T-helper 2 cell treated with Interferon-gamma antibody and Interleukin-4, amounts not matched to agents 5 μg/mL and 100 μg/mL, for 36 hours (primary cell): ENCODE measurements around the gene CACNA1H.

Experiments used
- DNase-seq: peaks from one replicate; pipeline ENCODE4 v3.0.0; 2021; ENCODE audit warnings: low spot score
- H3K27ac Mint-ChIP-seq: one replicate; pipeline ENCODE4 v1.8.0; 2021; ENCODE audit warnings: mild to moderate bottlenecking, mixed read lengths
- H3K27me3 Mint-ChIP-seq: one replicate; pipeline ENCODE4 v1.8.0; 2021; ENCODE audit warnings: low read depth, mixed read lengths
- H3K36me3 Mint-ChIP-seq: one replicate; pipeline ENCODE4 v1.8.0; 2021; ENCODE audit warnings: low read depth, mixed read lengths
- H3K4me1 Mint-ChIP-seq: one replicate; pipeline ENCODE4 v1.8.0; 2021; ENCODE audit warnings: low read depth, mixed read lengths
- H3K4me3 Mint-ChIP-seq: one replicate; pipeline ENCODE4 v1.8.0; 2022; ENCODE audit warnings: mild to moderate bottlenecking, moderate library complexity, mixed read lengths
- H3K9me3 Mint-ChIP-seq: one replicate; pipeline ENCODE4 v1.8.0; 2021; ENCODE audit warnings: mixed read lengths

The CACNA1H gene

GRCh38 chr16:1152651-1153259, at the start of gene CACNA1H:
TSS of gene CACNA1H (plus strand) at chr16:1153106. CDS start at chr16:1153738, 632 bp downstream.
- peak; percentile 29 for DNase-seq
- H3K27ac Mint-ChIP-seq, result no peak within 1 kb of the TSS
- H3K4me1 Mint-ChIP-seq, result no peaks in the 10 kb centered on the region
- H3K9me3 Mint-ChIP-seq, result no peaks in the 10 kb centered on the region
- H3K4me3 Mint-ChIP-seq, result peak within 1 kb of the TSS; percentile 48
- no peaks in the 10 kb centered on the region for H3K36me3 Mint-ChIP-seq
- H3K27me3 Mint-ChIP-seq, result peaks cover 16% of the 10 kb centered on the region

- no peaks in the 10 kb centered on the region for H3K36me3 Mint-ChIP-seq
- H3K4me3 Mint-ChIP-seq, result no peak overlapping the region
- H3K4me1 Mint-ChIP-seq, result no peaks in the 10 kb centered on the region
- no peaks in the 10 kb centered on the region for H3K9me3 Mint-ChIP-seq
- H3K27ac Mint-ChIP-seq, result no peak overlapping the region
- no peaks in the 10 kb centered on the region for H3K27me3 Mint-ChIP-seq
- no peak for DNase-seq
These were observed 49.3 kb upstream of the CACNA1H start for GRCh38 chr16:1103636-1103980.

DNA sequence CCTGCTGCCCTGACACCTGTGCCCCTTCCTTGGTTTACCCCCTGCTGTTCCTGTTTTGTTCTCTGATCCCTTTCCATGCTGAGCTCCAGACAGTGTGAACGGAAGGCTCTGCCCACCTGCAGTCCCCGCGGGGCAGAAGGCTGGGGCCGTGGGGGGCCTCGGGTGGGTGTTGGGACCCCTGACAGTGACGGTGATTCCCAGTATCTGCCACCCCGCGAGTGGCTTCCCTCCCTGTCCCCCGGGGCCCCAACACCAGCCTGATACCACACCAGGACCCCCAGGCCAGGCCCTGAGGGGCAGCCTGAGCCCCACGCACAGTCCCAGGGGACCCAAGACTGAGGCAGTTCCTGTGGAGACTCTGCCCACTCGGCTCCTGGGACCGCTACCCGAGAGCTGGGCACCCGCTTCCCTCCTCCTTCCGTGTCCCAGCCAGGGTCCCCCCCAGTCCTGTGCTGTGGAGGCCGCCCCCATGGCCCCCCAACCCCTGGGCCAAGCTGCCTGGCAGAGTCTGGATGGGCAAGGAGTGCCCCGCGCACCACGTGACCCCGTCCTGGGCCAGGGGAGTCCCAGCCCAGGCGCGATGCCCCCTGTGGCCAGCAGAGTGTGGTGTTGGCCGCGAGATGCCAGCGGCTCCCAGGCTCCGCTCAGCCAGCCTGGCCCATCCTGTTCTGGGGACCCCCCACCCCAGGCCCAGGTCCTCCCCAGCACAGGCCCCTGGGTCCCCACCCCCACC, 46.9 kb upstream of the CACNA1H start:
- peak; percentile 14 for DNase-seq
- no peaks in the 10 kb centered on the region for H3K27me3 Mint-ChIP-seq

DNA sequence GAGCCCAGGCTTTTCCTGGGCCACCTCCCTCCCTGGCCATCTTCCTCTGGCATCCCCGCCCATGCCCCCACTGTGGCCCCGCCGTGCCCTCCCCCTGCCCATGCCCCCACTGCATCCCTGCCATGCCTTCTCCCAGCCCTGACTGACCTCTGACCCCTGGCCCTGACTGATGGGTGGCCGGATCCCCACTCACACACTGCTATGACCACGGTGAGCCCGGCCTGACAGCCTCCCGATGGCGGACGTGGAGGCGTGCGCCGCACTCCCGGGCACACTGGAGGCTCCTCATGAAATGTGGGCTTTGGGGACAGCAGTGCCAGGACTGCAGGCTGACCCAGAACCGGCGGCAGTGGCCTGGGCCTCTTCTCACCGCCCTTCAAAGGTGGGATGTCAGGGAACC, 46.2 kb upstream of the CACNA1H start:
- no peaks in the 10 kb centered on the region for H3K27me3 Mint-ChIP-seq

More for the DNA sequence above, 46.9 kb upstream of the CACNA1H start:
- Mint-ChIP-seq H3K27ac (no peak overlapping the region), H3K4me1 (no peaks in the 10 kb centered on the region), H3K36me3 (no peaks in the 10 kb centered on the region), H3K9me3 (no peaks in the 10 kb centered on the region), H3K4me3 (no peak overlapping the region)

DNA sequence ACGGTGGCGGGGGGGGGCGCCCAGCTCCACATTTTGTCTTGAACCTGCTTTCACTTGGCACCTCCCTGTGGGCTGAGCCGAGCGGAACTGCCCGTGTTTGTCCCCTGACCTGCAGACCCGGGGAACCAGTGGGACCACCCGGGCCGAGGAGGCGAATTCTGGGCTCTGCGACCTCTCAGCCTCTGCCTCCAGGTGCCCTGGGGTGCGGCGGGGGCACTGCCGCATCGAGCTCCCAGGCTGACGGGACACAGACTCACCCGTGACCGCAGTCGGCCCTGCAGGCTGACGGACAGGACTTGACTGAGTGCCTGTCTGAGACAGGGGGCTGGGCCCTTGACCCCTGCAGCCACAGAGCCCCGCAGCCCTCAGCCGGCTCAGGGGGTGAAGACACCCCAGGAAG, 45.8 kb upstream of the CACNA1H start:
- Mint-ChIP-seq H3K9me3 (no peaks in the 10 kb centered on the region), H3K36me3 (no peaks in the 10 kb centered on the region), H3K4me3 (no peak overlapping the region), H3K4me1 (no peaks in the 10 kb centered on the region), H3K27ac (no peak overlapping the region), H3K27me3 (no peaks in the 10 kb centered on the region)
- DNase-seq, result no peak

More for the DNA sequence above, 46.2 kb upstream of the CACNA1H start:
- H3K36me3 Mint-ChIP-seq, result no peaks in the 10 kb centered on the region
- H3K4me1 Mint-ChIP-seq, result no peaks in the 10 kb centered on the region
- H3K27ac Mint-ChIP-seq, result no peak overlapping the region
- H3K4me3 Mint-ChIP-seq, result no peak overlapping the region
- DNase-seq, result no peak
- no peaks in the 10 kb centered on the region for H3K9me3 Mint-ChIP-seq

GRCh38 chr16:1107731-1108130, 45.2 kb upstream of the CACNA1H start:
- Mint-ChIP-seq H3K27me3 (no peaks in the 10 kb centered on the region), H3K4me3 (no peak overlapping the region), H3K36me3 (no peaks in the 10 kb centered on the region), H3K9me3 (no peaks in the 10 kb centered on the region), H3K4me1 (no peaks in the 10 kb centered on the region), H3K27ac (no peak overlapping the region)
- no peak for DNase-seq

- no peaks in the 10 kb centered on the region for H3K4me1 Mint-ChIP-seq
- H3K9me3 Mint-ChIP-seq, result no peaks in the 10 kb centered on the region
- DNase-seq, result no peak
- no peak overlapping the region for H3K4me3 Mint-ChIP-seq
- no peaks in the 10 kb centered on the region for H3K36me3 Mint-ChIP-seq
- H3K27ac Mint-ChIP-seq, result no peak overlapping the region
- H3K27me3 Mint-ChIP-seq, result no peaks in the 10 kb centered on the region
These were observed 44.3 kb upstream of the CACNA1H start for GRCh38 chr16:1108299-1109252.

GRCh38 chr16:1109648-1110047, 43.3 kb upstream of the CACNA1H start:
- Mint-ChIP-seq H3K36me3 (no peaks in the 10 kb centered on the region), H3K4me1 (no peaks in the 10 kb centered on the region)

DNA sequence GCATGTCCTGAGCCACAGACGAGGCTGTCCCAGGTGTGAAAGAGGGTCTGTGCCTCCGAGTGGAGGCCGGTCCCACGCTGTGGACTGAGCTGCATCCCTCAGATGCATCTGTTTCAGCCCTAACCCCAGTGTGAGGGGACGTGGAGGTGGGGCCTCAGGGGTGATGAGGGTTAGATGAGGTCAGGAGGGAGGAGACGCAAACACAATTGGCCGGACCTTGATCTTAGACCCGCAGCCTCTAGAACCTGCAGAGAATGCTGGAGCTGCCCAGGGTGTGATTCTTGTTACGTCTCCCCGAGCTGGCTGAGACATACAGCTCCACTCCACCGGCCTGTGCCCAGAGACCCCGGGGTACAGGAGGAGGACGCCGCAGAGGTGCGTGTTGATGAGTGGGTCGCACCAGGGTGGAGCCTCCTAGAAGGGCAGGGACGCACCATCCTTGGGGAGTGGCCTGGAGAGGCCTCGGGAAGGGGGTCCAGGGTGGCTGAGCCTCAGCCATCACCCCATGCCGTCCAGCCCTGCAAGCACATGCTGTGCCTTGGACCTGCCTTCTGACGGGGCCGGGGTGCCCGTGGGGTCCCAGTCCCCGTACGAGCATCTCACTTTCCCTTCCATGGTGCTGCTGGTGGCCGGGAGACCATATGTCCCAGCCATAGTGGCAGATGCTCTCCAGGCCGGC, 40.3 kb upstream of the CACNA1H start:
- Mint-ChIP-seq H3K27me3 (no peaks in the 10 kb centered on the region), H3K27ac (no peak overlapping the region), H3K4me3 (no peak overlapping the region), H3K4me1 (no peaks in the 10 kb centered on the region), H3K36me3 (no peaks in the 10 kb centered on the region), H3K9me3 (no peaks in the 10 kb centered on the region)
- no peak for DNase-seq

More at GRCh38 chr16:1109648-1110047, 43.3 kb upstream of the CACNA1H start:
- Mint-ChIP-seq H3K4me3 (no peak overlapping the region), H3K27me3 (no peaks in the 10 kb centered on the region), H3K9me3 (no peaks in the 10 kb centered on the region), H3K27ac (no peak overlapping the region)
- no peak for DNase-seq

DNA sequence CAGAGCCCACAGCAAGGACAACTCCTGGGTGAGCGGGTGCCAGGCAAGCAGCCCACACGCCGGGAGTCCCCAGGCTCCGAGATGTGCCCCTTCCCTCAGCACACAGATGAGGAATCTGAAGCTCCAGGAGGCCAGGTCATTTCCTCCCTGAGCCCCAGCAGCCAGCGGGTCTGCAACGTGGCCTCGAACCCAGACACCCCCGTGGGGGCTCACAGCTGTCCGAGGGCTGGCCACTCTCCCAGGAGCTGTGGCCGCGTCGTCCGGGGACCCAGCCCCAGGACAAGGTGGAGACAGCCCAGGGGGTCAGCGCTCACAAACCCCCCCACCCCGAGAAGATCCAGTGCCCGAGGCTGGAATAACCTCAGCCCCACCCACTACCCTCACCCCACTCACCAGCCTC, 39.4 kb upstream of the CACNA1H start:
- DNase-seq, result no peak
- Mint-ChIP-seq H3K9me3 (no peaks in the 10 kb centered on the region), H3K4me3 (no peak overlapping the region), H3K27ac (no peak overlapping the region), H3K36me3 (no peaks in the 10 kb centered on the region), H3K27me3 (no peaks in the 10 kb centered on the region), H3K4me1 (no peaks in the 10 kb centered on the region)

DNA sequence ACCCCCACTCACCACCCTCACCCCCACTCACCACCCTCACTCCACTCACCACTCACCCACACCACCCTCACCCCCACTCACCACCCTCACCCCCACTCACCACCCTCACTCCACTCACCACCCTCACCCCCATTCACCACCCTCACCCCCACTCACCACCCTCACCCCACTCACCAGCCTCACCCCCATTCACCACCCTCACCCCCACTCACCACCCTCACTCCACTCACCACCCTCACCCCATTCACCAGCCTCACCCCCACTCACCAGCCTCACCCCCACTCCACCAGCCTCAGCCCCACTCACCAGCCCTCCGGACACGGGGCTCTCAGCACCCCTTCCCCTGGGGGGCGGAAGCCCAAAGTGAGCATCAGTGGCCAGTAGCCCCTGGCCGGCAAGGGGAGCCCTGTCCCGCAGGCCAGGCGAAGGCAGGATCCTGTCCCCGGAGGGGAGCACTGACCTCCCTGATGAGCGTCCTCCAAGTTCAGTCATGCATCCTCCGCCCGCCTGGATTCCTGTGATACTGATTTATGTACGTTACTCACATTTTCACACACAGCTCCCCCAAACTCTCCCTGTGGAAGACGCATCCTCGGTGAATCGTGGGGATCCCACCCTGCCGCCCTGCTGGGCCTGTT, 38.9 kb upstream of the CACNA1H start:
- no peak for DNase-seq
- Mint-ChIP-seq H3K27me3 (no peaks in the 10 kb centered on the region), H3K36me3 (no peaks in the 10 kb centered on the region), H3K27ac (no peak overlapping the region), H3K4me3 (no peak overlapping the region), H3K4me1 (no peaks in the 10 kb centered on the region), H3K9me3 (no peaks in the 10 kb centered on the region)

DNA sequence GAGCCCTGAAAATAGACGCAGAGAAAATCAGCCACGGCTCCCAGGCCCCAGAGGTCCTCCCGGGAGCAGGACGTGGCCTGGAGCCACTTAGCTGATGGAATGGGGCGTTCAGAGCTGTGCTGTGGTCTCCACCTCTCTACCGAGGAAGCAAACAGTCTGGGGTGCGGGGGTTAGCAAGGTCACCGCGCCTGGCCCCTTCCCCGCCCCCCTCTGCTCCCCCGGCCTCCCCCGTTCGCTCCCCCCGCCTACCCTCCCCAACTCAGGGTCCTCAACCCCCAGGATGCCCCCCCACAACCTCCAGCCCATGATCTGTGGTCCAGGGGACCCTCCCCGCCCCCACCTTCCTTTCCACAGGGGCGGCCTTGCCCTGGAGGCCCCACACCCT, 36.2 kb upstream of the CACNA1H start:
- no peaks in the 10 kb centered on the region for H3K9me3 Mint-ChIP-seq
- DNase-seq, result no peak
- no peak overlapping the region for H3K4me3 Mint-ChIP-seq
- H3K36me3 Mint-ChIP-seq, result no peaks in the 10 kb centered on the region
- no peak overlapping the region for H3K27ac Mint-ChIP-seq
- H3K27me3 Mint-ChIP-seq, result no peaks in the 10 kb centered on the region
- no peaks in the 10 kb centered on the region for H3K4me1 Mint-ChIP-seq

DNA sequence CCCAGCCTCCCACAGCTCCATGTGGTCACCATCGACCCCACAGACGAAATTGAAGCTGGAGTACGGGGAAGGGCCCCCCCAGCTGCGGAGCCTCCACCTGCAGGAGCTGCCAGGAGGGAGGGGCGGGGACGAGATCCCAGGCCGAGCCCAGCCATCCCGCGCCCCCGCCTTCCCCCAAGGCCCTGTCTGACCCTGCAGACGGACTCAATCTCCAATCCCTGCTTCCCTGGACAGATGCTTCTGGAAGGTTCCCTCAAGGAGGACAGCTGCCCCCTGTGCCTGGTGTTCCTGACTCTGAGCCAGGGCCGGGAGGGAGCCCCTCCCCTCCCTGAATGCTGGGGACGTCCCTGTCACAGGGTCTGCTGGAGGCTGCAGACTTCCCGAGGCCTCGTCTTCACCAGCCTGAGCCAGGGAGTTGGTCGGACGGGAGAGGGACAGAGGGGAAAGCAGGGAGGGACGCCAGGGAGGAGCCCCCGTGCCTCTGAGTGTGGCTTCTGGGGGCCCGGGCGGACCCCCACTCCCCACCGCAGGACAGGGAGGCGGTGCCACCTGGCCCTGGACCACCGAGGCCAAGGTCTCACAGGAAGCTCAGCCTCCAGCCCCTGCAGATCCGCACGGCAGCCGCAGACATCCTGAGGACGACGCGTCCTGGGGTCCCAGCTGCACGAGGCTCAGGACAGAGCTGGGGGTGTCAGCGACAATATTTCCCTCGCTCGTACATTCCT, 35.6 kb upstream of the CACNA1H start:
- Mint-ChIP-seq H3K27ac (no peak overlapping the region), H3K4me1 (no peaks in the 10 kb centered on the region), H3K36me3 (no peaks in the 10 kb centered on the region), H3K4me3 (no peak overlapping the region), H3K27me3 (no peaks in the 10 kb centered on the region), H3K9me3 (no peaks in the 10 kb centered on the region)
- no peak for DNase-seq
